Lower leg skin (tissue), 4 donors: ENCODE results near the gene CLDN7. TPM values are rescaled to one million over a fixed set of nuclear protein-coding genes. Genes with fewer than 3 reads are reported as not detected.
A peak's percentile ranks its signal among the peaks of the same experiment; 100 is the strongest.

Source experiments
- DNase-seq, 2 donors: peaks; one replicate each; pipeline ENCODE4 v3.0.0-alpha.2; 2019; ENCODE audit warnings: low spot score in 2 of 2
- H3K4me3 ChIP-seq: fragments of 200-600 bp; sonication (generic); 2 replicates; pipeline ENCODE4 v1.5.1; 2017; ENCODE audit warnings: mild to moderate bottlenecking, low read depth; ENCODE audit not compliant: poor library complexity, severe bottlenecking
- POLR2A ChIP-seq, 2 donors: fragments of 450-650 bp; IDR thresholded peaks; one replicate each; pipeline ENCODE4 v1.6.1; 2016 to 2017; ENCODE audit warnings: antibody characterized with exemption in 2 of 2, mild to moderate bottlenecking in 1 of 2, moderate library complexity in 1 of 2
- WGBS, 2 donors: methylation state at CpG; one replicate each; pipeline ENCODE4 v1.1.5; 2018; 5-methylcytosine and 5-hydroxymethylcytosine counted together
- intact Hi-C: fragments of 100-400 bp; cut with DNase I; formaldehyde crosslinking; loops from one replicate; pipeline ENCODE4 v1.15.0; 2023; ENCODE audit warnings: low total_unique reads
- total RNA-seq, 4 donors: library from RNA; depleted of rRNA; stranded (reverse); fragments of >200 nt; gene quantifications; one replicate each; pipeline ENCODE4 v1.1.0, GENCODE V29; 2016
- TF ChIP-seq, protein P1 (sequence below), 3 donors: fragments of 450-650 bp; IDR thresholded peaks; one replicate each; pipeline ENCODE4 v1.5.1; 2016; ENCODE audit warnings: antibody characterized with exemption in 3 of 3, mild to moderate bottlenecking in 3 of 3, moderate library complexity in 2 of 3

CLDN7 gene
- total RNA-seq, 4 donors from 2014 or later: 6.7 to 25.6 (median 14.4) TPM

DNA sequence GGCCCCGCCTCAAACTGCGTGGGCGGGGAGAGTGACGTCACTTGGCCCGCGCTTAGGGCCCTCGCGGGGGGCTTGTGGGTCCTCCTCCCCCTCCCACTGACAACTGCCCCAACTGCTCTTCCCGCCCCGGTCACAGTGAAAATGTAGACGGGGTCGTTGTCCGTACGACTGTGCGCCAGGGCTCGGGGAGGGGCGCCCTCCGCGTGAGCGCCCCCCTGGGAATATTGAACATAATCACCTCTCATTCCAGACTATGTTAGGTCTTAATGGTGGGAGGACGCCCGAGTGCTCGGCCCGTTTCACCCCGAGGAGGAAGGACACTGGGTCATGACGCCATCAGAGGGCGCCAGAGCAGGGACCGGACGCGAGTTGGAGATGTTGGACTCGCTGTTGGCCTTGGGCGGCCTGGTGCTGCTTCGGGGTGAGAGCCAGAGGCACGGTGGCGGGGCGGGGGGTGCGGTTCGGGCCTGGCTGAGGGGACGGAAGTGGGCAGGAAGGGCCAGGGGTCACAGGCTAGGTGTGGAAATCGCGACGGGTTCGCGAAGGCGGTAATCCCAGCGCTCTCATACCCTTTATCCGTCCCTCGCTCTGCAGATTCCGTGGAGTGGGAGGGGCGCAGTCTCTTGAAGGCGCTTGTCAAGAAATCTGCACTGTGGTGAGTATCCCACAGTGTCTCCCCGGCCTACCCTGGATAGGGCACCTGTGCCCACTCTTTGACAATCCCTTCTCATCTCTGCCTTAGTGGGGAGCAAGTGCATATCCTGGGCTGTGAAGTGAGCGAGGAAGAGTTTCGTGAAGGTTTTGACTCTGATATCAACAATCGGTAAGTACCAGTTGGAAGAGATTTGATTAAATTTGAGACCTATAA lies 9.9 kb downstream of the CLDN7 start, which contains the start of gene ELP5:
ELP5 (plus strand) TSS at position 40 of the 868 bp plus-strand sequence; CDS start at position 376, 336 bp downstream.
- intact Hi-C loops: no loop called here
- no peak for TF ChIP-seq POLR2A (IDR thresholded peaks at IDR 0.05)
- TF ChIP-seq, protein P1, sequence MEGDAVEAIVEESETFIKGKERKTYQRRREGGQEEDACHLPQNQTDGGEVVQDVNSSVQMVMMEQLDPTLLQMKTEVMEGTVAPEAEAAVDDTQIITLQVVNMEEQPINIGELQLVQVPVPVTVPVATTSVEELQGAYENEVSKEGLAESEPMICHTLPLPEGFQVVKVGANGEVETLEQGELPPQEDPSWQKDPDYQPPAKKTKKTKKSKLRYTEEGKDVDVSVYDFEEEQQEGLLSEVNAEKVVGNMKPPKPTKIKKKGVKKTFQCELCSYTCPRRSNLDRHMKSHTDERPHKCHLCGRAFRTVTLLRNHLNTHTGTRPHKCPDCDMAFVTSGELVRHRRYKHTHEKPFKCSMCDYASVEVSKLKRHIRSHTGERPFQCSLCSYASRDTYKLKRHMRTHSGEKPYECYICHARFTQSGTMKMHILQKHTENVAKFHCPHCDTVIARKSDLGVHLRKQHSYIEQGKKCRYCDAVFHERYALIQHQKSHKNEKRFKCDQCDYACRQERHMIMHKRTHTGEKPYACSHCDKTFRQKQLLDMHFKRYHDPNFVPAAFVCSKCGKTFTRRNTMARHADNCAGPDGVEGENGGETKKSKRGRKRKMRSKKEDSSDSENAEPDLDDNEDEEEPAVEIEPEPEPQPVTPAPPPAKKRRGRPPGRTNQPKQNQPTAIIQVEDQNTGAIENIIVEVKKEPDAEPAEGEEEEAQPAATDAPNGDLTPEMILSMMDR (IDR thresholded peaks at IDR 0.05): peak in 1 of 3 donors; percentile 40
- peak; percentile 91 to 99 for DNase-seq
- WGBS, 2 donors: 1% methylated on average over 19 to 49 of the region's 55 CpGs
- H3K4me3 ChIP-seq: peak within 1 kb of the TSS; percentile 91

DNA sequence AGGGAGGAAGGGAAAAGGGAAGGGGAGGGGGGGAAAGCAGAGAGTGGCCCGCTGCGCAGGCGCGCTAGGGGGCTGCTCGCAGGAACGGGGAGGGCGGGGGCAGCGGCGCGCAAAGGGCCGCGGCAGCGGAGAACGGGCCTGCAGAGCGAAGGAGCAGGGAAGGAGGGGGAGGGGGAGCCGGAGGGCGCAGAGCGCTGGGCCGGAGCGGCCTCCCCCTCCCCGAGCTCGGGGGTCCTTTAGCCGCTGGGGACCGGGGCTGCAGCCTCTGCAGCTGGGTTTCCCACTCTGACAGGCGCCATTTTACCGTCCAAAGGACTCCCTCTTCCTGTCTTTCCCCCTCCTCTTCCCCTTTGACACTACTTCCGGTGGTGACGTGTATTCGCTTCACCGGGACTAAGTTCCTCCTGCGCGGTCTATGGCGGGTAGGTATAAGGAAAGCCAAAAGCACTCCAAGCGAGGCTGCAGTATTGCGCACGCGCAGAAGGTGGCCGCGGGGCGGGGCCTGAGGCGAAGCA lies 10.6 kb downstream of the CLDN7 start, which contains the start of gene CTDNEP1:
CTDNEP1 (minus strand) TSS at position 74 of the 515 bp plus-strand sequence. CDS start 438 bp downstream, outside the sequence.
- 0 to 1% methylated on average over 40 to 41 of the region's 41 CpGs for WGBS, 2 donors
- no peak for TF ChIP-seq POLR2A (IDR thresholded peaks at IDR 0.05)
- TF ChIP-seq, protein P1 (IDR thresholded peaks at IDR 0.05): no peak
- peak; percentile 99 for DNase-seq
- peak within 1 kb of the TSS; percentile 91 for H3K4me3 ChIP-seq
- intact Hi-C loops: no loop called here

DNA sequence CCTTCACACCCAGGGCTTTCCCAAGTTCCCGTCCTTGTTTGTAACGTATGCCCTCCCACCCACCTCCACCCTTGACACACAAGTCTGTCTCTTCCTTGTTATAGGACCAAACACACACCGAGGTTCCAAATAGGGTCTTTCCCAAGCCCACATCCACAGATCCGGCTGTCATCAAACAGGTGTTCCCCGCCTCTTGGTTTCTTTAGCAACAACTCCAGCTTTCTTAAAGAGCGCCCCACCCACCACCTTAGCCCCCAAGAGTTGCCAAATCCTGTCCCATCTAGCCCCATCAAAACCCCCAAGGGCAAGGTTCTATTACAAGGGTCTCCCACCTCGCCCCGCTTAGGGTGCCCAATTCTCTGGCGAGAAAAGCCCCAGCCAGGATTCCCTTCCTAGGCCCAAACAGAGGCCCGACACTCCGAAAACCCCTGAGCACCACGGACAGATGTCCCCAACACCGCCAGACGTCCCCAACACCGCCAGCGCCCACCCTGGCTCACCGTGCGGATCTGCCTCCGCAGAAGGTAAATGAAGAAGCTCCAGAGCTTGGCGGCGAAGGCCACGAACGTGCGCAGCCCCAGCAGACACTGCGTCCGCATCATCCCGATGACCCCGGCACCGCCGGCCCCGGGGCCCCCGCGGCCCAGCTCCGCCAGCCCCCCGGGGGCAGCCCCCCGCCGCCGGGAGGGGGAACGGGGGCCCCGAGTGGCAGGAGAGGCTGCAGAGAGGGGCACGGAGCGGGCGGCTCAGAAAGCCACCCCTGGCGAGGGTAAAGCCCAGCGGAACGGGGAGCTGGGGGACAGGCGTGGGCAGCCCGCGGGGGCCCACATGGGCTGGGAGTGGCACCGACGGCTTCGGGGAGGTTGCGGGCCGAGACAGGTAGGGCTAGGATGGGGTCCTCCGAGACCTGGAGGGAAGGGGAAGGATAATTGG lies 11.3 kb downstream of the CLDN7 start:
- WGBS, 2 donors: 1 to 2% methylated on average over 35 to 44 of the region's 55 CpGs
- peak overlapping the region; percentile 91 for H3K4me3 ChIP-seq
- no peak for TF ChIP-seq POLR2A (IDR thresholded peaks at IDR 0.05)
- TF ChIP-seq, protein P1 (IDR thresholded peaks at IDR 0.05): no peak
- peak in 1 of 2 donors; percentile 92 for DNase-seq
- intact Hi-C loops: no loop called here

DNA sequence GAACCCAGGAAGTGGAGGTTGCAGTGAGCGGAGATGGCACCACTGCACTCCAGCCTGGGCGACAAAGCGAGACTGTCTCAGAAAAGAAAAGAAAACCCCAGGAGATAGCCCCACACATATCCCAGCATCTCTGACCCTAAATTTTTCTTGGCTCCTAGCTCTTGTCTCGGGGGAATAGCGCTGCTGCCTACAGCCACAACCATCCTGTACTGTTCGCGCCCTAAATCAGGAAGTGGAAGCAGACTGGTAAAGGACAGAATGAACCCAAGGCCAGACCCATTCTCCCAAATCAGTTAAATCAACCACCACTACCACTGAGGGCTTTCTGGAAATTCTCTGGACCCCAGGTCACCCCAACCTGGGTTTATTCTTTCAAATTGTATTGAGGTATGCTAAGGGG lies 12.4 kb downstream of the CLDN7 start:
- no peak overlapping the region for H3K4me3 ChIP-seq
- DNase-seq: no peak
- WGBS, 2 donors: 83% methylated on average over 7 of the region's 7 CpGs
- TF ChIP-seq, protein P1 (IDR thresholded peaks at IDR 0.05): no peak
- no peak for TF ChIP-seq POLR2A (IDR thresholded peaks at IDR 0.05)
- intact Hi-C loops: no loop called here

DNA sequence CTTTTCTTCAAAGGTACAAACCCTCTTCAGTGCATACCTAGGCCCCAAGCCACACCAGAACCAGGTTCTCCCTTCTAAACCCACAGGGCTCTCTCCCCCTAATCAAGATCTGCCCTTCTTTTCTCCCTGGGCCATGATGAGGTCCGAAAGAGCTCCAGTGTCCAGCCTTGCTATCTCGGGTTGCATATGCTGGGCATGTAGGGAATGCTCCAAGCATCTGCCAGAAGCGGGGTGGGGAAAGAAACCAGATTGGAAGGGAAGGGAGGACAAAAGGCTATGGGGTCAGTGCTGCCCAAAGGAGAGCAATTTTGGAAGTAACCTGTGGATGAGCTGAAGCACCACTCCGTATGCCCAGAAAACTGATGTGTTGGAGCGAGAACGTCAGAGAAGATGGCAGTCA lies 13.1 kb downstream of the CLDN7 start:
- no peak overlapping the region for H3K4me3 ChIP-seq
- no peak for TF ChIP-seq POLR2A (IDR thresholded peaks at IDR 0.05)
- TF ChIP-seq, protein P1 (IDR thresholded peaks at IDR 0.05): no peak
- intact Hi-C loops: no loop called here
- 82 to 86% methylated on average over 6 of the region's 6 CpGs for WGBS, 2 donors
- DNase-seq: no peak
